ENCODE results near the gene RNF220.

RNF220 gene

GRCh38 chr1:44405031-44405797, at the start of gene RNF220:
Gene RNF220 (plus strand): TSS chr1:44405255.
- DNase-seq (ENCODE audit: low spot score) (peak; percentile 84), FAIRE-seq (peak; percentile 56)

- FAIRE-seq (no peak), DNase-seq (ENCODE audit: low spot score) (no peak)
These were observed 49.3 kb upstream of the RNF220 start for GRCh38 chr1:44355582-44356305.

- no peak for DNase-seq (ENCODE audit: low spot score)
- FAIRE-seq: no peak
These were observed 47.3 kb upstream of the RNF220 start for GRCh38 chr1:44357710-44358109.

- FAIRE-seq (no peak), DNase-seq (ENCODE audit: low spot score) (no peak)
These were observed 45.7 kb upstream of the RNF220 start for GRCh38 chr1:44359234-44359935.

- DNase-seq (ENCODE audit: low spot score) (no peak), FAIRE-seq (no peak)
These were observed 43.6 kb upstream of the RNF220 start for GRCh38 chr1:44361478-44361877.

- no peak for DNase-seq (ENCODE audit: low spot score)
- no peak for FAIRE-seq
These were observed 38.6 kb upstream of the RNF220 start for GRCh38 chr1:44366371-44366975.

- DNase-seq (ENCODE audit: low spot score) (no peak), FAIRE-seq (no peak)
These were observed 37.1 kb upstream of the RNF220 start for GRCh38 chr1:44367944-44368343.

GRCh38 chr1:44368471-44369151, 36.4 kb upstream of the RNF220 start:
- FAIRE-seq (no peak), DNase-seq (ENCODE audit: low spot score) (no peak)

GRCh38 chr1:44371206-44371605, 33.8 kb upstream of the RNF220 start:
- no peak for DNase-seq (ENCODE audit: low spot score)
- no peak for FAIRE-seq

- FAIRE-seq (no peak), DNase-seq (ENCODE audit: low spot score) (no peak)
These were observed 29.5 kb upstream of the RNF220 start for GRCh38 chr1:44375547-44375946.

GRCh38 chr1:44377925-44378784, 26.9 kb upstream of the RNF220 start:
- FAIRE-seq (no peak), DNase-seq (ENCODE audit: low spot score) (peak; percentile 48)

- no peak for DNase-seq (ENCODE audit: low spot score)
- FAIRE-seq: no peak
These were observed 24.3 kb upstream of the RNF220 start for GRCh38 chr1:44380666-44381177.

GRCh38 chr1:44388551-44388950, 16.5 kb upstream of the RNF220 start:
- no peak for FAIRE-seq
- DNase-seq (ENCODE audit: low spot score): no peak

- DNase-seq (ENCODE audit: low spot score) (no peak), FAIRE-seq (no peak)
These were observed 15.6 kb upstream of the RNF220 start for GRCh38 chr1:44389437-44389836.

- FAIRE-seq (peak; percentile 87), DNase-seq (ENCODE audit: low spot score) (peak; percentile 81)
These were observed 14.8 kb upstream of the RNF220 start for GRCh38 chr1:44390277-44390676.

- FAIRE-seq (no peak), DNase-seq (ENCODE audit: low spot score) (no peak)
These were observed 3.5 kb upstream of the RNF220 start for GRCh38 chr1:44401256-44402228.

GRCh38 chr1:44405798-44406736, 1.0 kb downstream of the RNF220 start:
- FAIRE-seq (no peak), DNase-seq (ENCODE audit: low spot score) (peak; percentile 23)

Measured in RCC 7860 (cell line).